ENCODE results near the gene ZNF343.

The ZNF343 gene

GRCh38 chr20:2536560-2536986 is 27.9 kb upstream of the ZNF343 start, which contains the start of gene TMC2:
Gene TMC2, plus strand, starts transcription at chr20:2536573. Its CDS starts 49 bp downstream, at chr20:2536622.
- no peaks in the 10 kb centered on the region for H3K9me3 ChIP-seq (ENCODE audit: control insufficient read depth, low read length)
- no peak for TF ChIP-seq CTCF (IDR thresholded peaks at IDR 0.05)
- no peaks in the 10 kb centered on the region for H3K79me2 ChIP-seq
- no peak within 1 kb of the TSS for H2AFZ ChIP-seq
- no peak within 1 kb of the TSS for H3K9ac ChIP-seq
- H3K4me2 ChIP-seq (ENCODE audit: low read length) = no peak within 1 kb of the TSS
- H3K36me3 ChIP-seq (ENCODE audit: control insufficient read depth, insufficient read depth, low read length) = no peaks in the 10 kb centered on the region
- no peaks in the 10 kb centered on the region for H3K4me1 ChIP-seq
- H3K27me3 ChIP-seq (ENCODE audit: control insufficient read depth, insufficient read depth, low read length) = no peaks in the 10 kb centered on the region
- H3K4me3 ChIP-seq (ENCODE audit: low read depth, low read length) = no peak within 1 kb of the TSS
- H3K27ac ChIP-seq = no peak within 1 kb of the TSS

- no peak overlapping the region for H3K4me3 ChIP-seq (ENCODE audit: low read depth, low read length)
- H3K27me3 ChIP-seq (ENCODE audit: control insufficient read depth, insufficient read depth, low read length) = no peaks in the 10 kb centered on the region
- H3K4me1 ChIP-seq = no peaks in the 10 kb centered on the region
- no peak for TF ChIP-seq CTCF (IDR thresholded peaks at IDR 0.05)
- no peak overlapping the region for H2AFZ ChIP-seq
- H3K36me3 ChIP-seq (ENCODE audit: control insufficient read depth, insufficient read depth, low read length) = no peaks in the 10 kb centered on the region
- no peaks in the 10 kb centered on the region for H3K9me3 ChIP-seq (ENCODE audit: control insufficient read depth, low read length)
- H3K9ac ChIP-seq = no peak overlapping the region
- no peak overlapping the region for H3K27ac ChIP-seq
- no peak overlapping the region for H3K4me2 ChIP-seq (ENCODE audit: low read length)
- H3K79me2 ChIP-seq = no peaks in the 10 kb centered on the region
Measured at GRCh38 chr20:2535711-2536559, 27.2 kb upstream of the ZNF343 start.

DNA sequence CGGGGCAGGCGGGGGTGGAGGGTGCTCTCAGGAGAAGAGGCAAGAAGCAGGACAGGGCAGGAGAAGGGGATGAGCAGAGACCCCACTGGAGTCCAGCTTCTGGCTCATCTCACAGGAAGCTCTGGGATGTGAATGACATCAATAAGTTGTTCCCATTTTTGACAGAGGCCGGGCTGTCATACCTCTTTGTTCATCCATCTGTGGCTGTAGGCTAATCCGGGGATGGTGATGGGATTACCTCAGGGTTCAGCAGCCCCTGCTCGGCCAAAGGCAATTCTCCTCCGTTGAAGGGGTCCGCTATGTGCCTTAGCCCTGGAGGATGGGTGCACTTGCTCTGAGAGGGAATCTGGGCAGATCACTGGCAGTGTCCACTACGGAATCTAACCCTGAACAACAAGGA is 24.4 kb upstream of the ZNF343 start:
- H3K27me3 ChIP-seq (ENCODE audit: control insufficient read depth, insufficient read depth, low read length) = no peaks in the 10 kb centered on the region

DNA sequence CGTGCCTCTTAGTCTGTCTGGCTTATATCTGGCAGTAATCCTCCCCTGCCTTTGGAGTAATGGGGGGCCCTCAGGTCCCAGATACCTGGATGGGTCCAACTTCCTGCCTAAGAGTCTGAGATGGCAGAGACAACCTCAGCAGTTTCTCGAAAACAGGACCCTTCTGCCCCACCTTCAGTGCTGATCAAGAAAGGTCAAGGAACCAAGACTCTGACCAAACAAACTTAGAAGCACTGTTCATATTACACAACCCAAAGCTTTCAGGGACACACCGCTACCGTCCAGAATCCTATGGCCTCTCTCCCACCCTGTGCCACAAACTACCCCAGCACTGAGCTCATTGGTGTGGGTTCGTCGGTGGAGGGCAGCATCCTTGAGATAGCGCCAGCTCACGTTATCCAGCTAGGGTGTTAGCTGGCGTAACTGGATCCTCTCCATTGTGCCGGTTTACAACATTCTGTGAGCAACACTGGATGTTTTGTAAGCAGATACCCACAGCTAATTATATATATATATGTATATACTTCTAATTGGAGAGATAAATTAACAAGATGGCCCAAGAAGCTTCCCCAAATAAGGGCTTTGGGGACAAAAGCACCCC is 20.1 kb upstream of the ZNF343 start:
- H3K36me3 ChIP-seq (ENCODE audit: control insufficient read depth, insufficient read depth, low read length) = no peaks in the 10 kb centered on the region
- H3K4me3 ChIP-seq (ENCODE audit: low read depth, low read length) = no peak overlapping the region

More for the DNA sequence above, 24.4 kb upstream of the ZNF343 start:
- H3K79me2 ChIP-seq = no peaks in the 10 kb centered on the region
- H3K4me1 ChIP-seq = no peaks in the 10 kb centered on the region
- no peak overlapping the region for H2AFZ ChIP-seq
- no peak for TF ChIP-seq CTCF (IDR thresholded peaks at IDR 0.05)
- H3K27ac ChIP-seq = no peak overlapping the region
- H3K36me3 ChIP-seq (ENCODE audit: control insufficient read depth, insufficient read depth, low read length) = no peaks in the 10 kb centered on the region
- no peak overlapping the region for H3K4me3 ChIP-seq (ENCODE audit: low read depth, low read length)
- H3K9me3 ChIP-seq (ENCODE audit: control insufficient read depth, low read length) = no peaks in the 10 kb centered on the region
- H3K4me2 ChIP-seq (ENCODE audit: low read length) = no peak overlapping the region
- H3K9ac ChIP-seq = no peak overlapping the region

More for the DNA sequence above, 20.1 kb upstream of the ZNF343 start:
- Histone ChIP-seq H3K9me3 (ENCODE audit: control insufficient read depth, low read length) (no peaks in the 10 kb centered on the region), H3K27me3 (ENCODE audit: control insufficient read depth, insufficient read depth, low read length) (no peaks in the 10 kb centered on the region), H3K27ac (no peak overlapping the region), H3K9ac (no peak overlapping the region), H3K79me2 (no peaks in the 10 kb centered on the region), H2AFZ (no peak overlapping the region), H3K4me2 (ENCODE audit: low read length) (no peak overlapping the region), H3K4me1 (no peaks in the 10 kb centered on the region)
- TF ChIP-seq CTCF (IDR thresholded peaks at IDR 0.05) = no peak

Data from parathyroid adenoma (tissue), 2 donors.